HG03432 (cell line): ENCODE measurements around the gene CHSY3.

Experiments used
- ATAC-seq: cut with Tn5 transposase; IDR thresholded peaks from one replicate; pipeline ENCODE4 v1.9.1; 2021; ENCODE audit warnings: mild to moderate bottlenecking, moderate library complexity; ENCODE audit not compliant: unreplicated experiment

Gene CHSY3

GRCh38 chr5:130077007-130077406 is 172.7 kb downstream of the CHSY3 start:
- ATAC-seq, result no peak

- no peak for ATAC-seq
These were observed 174.4 kb downstream of the CHSY3 start for GRCh38 chr5:130078661-130079060.

- no peak for ATAC-seq
These were observed 186.5 kb downstream of the CHSY3 start for GRCh38 chr5:130090569-130091270.

GRCh38 chr5:130092991-130093390 is 188.7 kb downstream of the CHSY3 start:
- no peak for ATAC-seq

GRCh38 chr5:130096483-130096882 is 192.2 kb downstream of the CHSY3 start:
- no peak for ATAC-seq

GRCh38 chr5:130099008-130099407 is 194.7 kb downstream of the CHSY3 start:
- ATAC-seq, result no peak

GRCh38 chr5:130102375-130102774 is 198.1 kb downstream of the CHSY3 start:
- ATAC-seq, result peak; percentile 85

- no peak for ATAC-seq
These were observed 198.7 kb downstream of the CHSY3 start for GRCh38 chr5:130102960-130103359.

GRCh38 chr5:130104895-130105688 is 200.8 kb downstream of the CHSY3 start:
- no peak for ATAC-seq

GRCh38 chr5:130106480-130106879 is 202.2 kb downstream of the CHSY3 start:
- no peak for ATAC-seq

GRCh38 chr5:130109152-130109551 is 204.9 kb downstream of the CHSY3 start:
- peak; percentile 55 for ATAC-seq

GRCh38 chr5:130110328-130110727 is 206.1 kb downstream of the CHSY3 start:
- no peak for ATAC-seq

GRCh38 chr5:130111746-130112145 is 207.5 kb downstream of the CHSY3 start:
- ATAC-seq, result peak; percentile 5

GRCh38 chr5:130112246-130112645 is 208.0 kb downstream of the CHSY3 start:
- peak; percentile 87 for ATAC-seq

- ATAC-seq, result no peak
These were observed 211.4 kb downstream of the CHSY3 start for GRCh38 chr5:130115686-130116085.

- no peak for ATAC-seq
These were observed 212.2 kb downstream of the CHSY3 start for GRCh38 chr5:130116462-130116861.

GRCh38 chr5:130116972-130117371 is 212.7 kb downstream of the CHSY3 start:
- no peak for ATAC-seq

- no peak for ATAC-seq
These were observed 222.5 kb downstream of the CHSY3 start for GRCh38 chr5:130126746-130127145.

GRCh38 chr5:130135506-130135905 is 231.2 kb downstream of the CHSY3 start:
- ATAC-seq, result peak; percentile 47

GRCh38 chr5:130136300-130136699 is 232.0 kb downstream of the CHSY3 start:
- no peak for ATAC-seq

GRCh38 chr5:130137681-130138080 is 233.4 kb downstream of the CHSY3 start:
- ATAC-seq, result no peak

- no peak for ATAC-seq
These were observed 234.3 kb downstream of the CHSY3 start for GRCh38 chr5:130138406-130139045.
